GM06990 (cell line): Measurements from ENCODE around the gene PABPN1.

Experiments used
- DNase-seq: peaks from one replicate; pipeline ENCODE4 v3.0.0-alpha.2; 2011; ENCODE audit not compliant: insufficient read length; ENCODE audit errors: extremely low read depth
- H3K27me3 ChIP-seq: replicated peaks from 2 replicates; pipeline ENCODE4 v1.6.0; 2011; ENCODE audit warnings: low read length; ENCODE audit not compliant: control insufficient read depth, insufficient read depth
- H3K36me3 ChIP-seq: 2 replicates; pipeline ENCODE4 v1.5.1; 2011; ENCODE audit warnings: low read length; ENCODE audit not compliant: control insufficient read depth, insufficient read depth
- H3K4me3 ChIP-seq: replicated peaks from 2 replicates; pipeline ENCODE4 v1.5.1; 2011; ENCODE audit warnings: low read depth, mild to moderate bottlenecking, control low read depth, low read length
- CTCF ChIP-seq: IDR thresholded peaks from 2 replicates; pipeline ENCODE4 v1.5.1; 2011; ENCODE audit warnings: low read length, control low read depth, mild to moderate bottlenecking, inconsistent platforms; ENCODE audit not compliant: insufficient read depth, poor library complexity, severe bottlenecking

PABPN1 gene

DNA sequence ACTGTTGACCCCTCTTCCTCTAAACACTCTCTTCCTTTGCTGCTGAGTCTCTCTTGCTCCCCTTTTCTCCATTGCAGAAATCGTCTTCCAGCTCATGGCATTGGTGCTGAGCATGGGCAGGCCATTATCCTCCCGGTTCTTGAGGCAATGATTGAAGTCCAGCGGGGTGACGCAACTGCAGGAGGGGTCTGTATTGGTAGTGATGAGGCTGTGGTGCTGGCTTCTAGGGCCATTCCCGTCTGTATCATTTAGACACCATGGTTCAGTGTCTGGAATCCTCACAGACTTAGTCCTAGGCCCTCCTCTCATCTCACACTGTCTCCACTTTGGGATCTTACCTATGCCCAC, 32.1 kb downstream of the PABPN1 start:
- Histone ChIP-seq H3K4me3 (no peak overlapping the region), H3K27me3 (peaks cover 7% of the 10 kb centered on the region), H3K36me3 (no peaks in the 10 kb centered on the region)
- no peak for DNase-seq
- TF ChIP-seq CTCF = no peak

GRCh38 chr14:23354990-23355389, 33.7 kb downstream of the PABPN1 start:
- no peak for DNase-seq
- Histone ChIP-seq H3K36me3 (no peaks in the 10 kb centered on the region), H3K27me3 (peaks cover 7% of the 10 kb centered on the region), H3K4me3 (no peak overlapping the region)
- no peak for TF ChIP-seq CTCF

DNA sequence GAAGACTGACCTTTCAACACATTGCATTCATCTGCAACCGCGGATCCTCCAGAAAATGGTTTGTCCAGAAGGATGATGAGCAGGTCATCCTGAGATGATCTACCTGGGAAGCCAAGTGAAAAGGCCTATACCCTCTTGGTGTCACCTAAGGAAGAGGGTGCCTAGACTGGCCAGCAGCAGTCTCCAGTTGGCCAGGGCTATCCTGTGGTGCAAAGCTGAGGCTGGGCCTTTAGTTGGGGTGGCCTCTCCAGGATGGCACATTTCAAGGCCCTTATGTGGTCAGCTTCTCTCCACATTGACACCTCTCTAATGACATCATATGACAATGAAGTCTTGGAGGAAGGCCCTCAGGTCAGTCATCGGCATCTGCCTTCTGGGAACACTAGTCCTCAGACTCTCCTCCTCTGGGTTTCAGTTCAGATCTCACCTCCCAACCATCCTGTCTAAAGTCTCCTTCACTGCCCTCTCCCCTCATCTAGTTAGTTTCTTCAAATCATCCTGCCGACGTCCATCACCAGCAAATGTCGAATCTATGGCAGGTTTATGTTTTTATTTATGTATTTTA, 34.7 kb downstream of the PABPN1 start:
- TF ChIP-seq CTCF = no peak
- no peak for DNase-seq
- H3K36me3 ChIP-seq = no peaks in the 10 kb centered on the region
- H3K4me3 ChIP-seq = no peak overlapping the region
- H3K27me3 ChIP-seq = peaks cover 7% of the 10 kb centered on the region

DNA sequence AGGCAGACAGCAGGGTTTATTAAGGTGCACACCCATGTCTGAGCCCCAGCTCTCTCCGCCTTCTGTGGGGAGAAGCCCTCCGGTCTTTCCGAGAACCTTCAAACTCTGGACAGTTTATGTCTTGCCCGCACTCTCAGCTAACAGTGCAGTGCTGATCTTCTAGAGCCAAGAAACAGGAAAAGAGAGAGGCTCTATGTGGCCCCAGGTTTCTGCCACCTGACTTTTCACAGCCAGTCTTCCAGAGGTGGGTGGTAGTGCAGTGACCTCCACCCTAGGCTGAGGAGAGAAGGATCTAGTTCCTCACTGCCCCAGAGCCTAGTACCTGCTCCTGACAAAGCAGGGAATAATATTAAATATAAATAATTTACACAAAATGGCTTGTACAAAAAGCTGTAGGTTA, 35.4 kb downstream of the PABPN1 start:
- Histone ChIP-seq H3K4me3 (no peak overlapping the region), H3K27me3 (peaks cover 7% of the 10 kb centered on the region), H3K36me3 (no peaks in the 10 kb centered on the region)
- DNase-seq = no peak
- TF ChIP-seq CTCF = no peak

- no peak for TF ChIP-seq CTCF
- H3K27me3 ChIP-seq = peaks cover 7% of the 10 kb centered on the region
- H3K4me3 ChIP-seq = no peak overlapping the region
- no peaks in the 10 kb centered on the region for H3K36me3 ChIP-seq
- DNase-seq = no peak
Observed at GRCh38 chr14:23357261-23357660, 36.0 kb downstream of the PABPN1 start.

DNA sequence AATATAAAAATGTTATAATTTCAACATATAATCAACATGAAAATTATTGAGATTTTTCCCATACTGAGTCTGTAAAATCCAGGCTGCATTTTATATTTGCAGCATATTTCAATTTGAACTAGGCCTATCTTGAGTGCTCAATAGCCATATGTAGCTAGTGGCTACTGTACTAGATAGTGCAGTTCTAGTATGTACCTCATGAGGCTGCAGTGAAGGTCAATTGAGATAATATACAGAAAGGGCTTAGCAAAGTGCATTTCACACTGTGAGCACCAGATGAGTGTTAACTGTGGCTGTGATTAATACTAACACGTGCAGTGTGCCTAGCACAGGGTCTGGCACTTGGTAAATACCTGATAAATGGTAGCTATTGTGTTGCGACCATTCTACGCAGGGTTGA, 36.8 kb downstream of the PABPN1 start:
- Histone ChIP-seq H3K36me3 (no peaks in the 10 kb centered on the region), H3K4me3 (no peak overlapping the region), H3K27me3 (peaks cover 7% of the 10 kb centered on the region)
- TF ChIP-seq CTCF = no peak
- DNase-seq = no peak
